Brain microvascular endothelial cell (primary cell): ENCODE measurements around the gene GPR78.
A peak's percentile ranks its signal among the peaks of the same experiment; 100 is the strongest.

Source experiments
- DNase-seq: peaks from one replicate; pipeline ENCODE4 v3.0.0-alpha.2; 2020
- H3K27ac ChIP-seq: fragments of 250-450 bp; sonication (Bioruptor Pico); 2 replicates; pipeline ENCODE4 v1.5.1; 2020; ENCODE audit warnings: mild to moderate bottlenecking, moderate library complexity
- H3K27me3 ChIP-seq: fragments of 250-450 bp; sonication (Bioruptor Pico); replicated peaks from 2 replicates; pipeline ENCODE4 v1.5.1; 2020; ENCODE audit warnings: mild to moderate bottlenecking
- H3K36me3 ChIP-seq: fragments of 250-450 bp; sonication (Bioruptor Pico); replicated peaks from 2 replicates; pipeline ENCODE4 v1.5.1; 2020; ENCODE audit warnings: mild to moderate bottlenecking
- H3K4me3 ChIP-seq: 2 replicates; pipeline ENCODE4 v1.5.1; 2011; ENCODE audit warnings: low read depth, mild to moderate bottlenecking, control low read depth, low read length, moderate library complexity
- in situ Hi-C: cut with HindIII; loops from 2 replicates; pipeline ENCODE4 v1.10.0; 2017; ENCODE audit warnings: low sequenced_read_pairs, low pct_ligation_motif_present
- TF ChIP-seq, protein P1 (sequence below): IDR thresholded peaks from 2 replicates; pipeline ENCODE4 v1.5.1; 2011; ENCODE audit warnings: low read depth, mild to moderate bottlenecking, moderate library complexity, low read length, control low read depth, inconsistent platforms; ENCODE audit errors: missing control alignments

The GPR78 gene

DNA sequence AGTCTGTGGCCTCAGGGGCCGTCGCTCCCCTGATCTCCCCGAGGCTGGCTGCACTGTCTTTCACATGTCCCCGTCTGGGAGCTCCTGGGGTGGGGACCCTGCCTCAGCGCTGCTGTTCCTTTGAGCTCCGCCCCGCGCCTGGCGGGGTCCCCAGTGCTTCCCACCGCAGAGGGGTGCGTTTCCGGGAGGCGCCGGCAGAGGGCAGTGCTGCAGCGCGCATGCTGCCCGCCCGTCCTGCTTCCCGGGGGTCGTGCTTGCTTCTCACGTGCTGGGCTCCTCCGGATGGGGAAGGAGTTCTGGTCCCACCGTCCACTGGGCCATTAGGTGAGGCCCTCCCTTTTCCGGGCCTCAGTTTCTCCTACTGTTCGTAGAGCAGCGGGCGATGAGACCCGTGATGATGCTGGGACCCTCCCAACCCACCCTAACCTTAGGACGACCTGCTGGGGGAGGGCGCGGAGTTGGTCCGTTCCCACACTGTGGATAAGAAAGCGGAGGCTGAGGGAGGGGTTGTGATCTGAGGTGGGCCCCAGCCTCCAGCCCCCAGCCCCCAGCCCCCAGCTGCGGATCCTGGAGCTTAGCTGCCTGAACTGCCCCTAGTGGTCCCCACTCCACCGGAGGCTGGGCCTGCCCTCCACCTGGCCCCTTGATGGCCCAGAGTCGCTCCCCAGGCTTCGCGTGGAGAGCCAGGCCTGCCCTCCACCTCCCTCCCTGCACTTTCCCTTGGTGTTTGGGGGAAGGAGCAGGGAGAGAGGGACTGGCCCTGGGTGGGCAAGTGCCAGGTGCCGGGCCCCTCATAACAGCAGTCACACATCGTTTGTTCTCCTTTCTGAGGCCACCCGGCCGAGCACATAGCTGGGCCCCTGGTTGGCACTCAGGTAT lies 27.6 kb downstream of the GPR78 start:
- TF ChIP-seq, protein P1, sequence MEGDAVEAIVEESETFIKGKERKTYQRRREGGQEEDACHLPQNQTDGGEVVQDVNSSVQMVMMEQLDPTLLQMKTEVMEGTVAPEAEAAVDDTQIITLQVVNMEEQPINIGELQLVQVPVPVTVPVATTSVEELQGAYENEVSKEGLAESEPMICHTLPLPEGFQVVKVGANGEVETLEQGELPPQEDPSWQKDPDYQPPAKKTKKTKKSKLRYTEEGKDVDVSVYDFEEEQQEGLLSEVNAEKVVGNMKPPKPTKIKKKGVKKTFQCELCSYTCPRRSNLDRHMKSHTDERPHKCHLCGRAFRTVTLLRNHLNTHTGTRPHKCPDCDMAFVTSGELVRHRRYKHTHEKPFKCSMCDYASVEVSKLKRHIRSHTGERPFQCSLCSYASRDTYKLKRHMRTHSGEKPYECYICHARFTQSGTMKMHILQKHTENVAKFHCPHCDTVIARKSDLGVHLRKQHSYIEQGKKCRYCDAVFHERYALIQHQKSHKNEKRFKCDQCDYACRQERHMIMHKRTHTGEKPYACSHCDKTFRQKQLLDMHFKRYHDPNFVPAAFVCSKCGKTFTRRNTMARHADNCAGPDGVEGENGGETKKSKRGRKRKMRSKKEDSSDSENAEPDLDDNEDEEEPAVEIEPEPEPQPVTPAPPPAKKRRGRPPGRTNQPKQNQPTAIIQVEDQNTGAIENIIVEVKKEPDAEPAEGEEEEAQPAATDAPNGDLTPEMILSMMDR, result peak; percentile 88
- DNase-seq, result no peak
- no peaks in the 10 kb centered on the region for H3K36me3 ChIP-seq
- no peak overlapping the region for H3K27ac ChIP-seq
- in situ Hi-C loops, result no loop called here
- no peaks in the 10 kb centered on the region for H3K27me3 ChIP-seq
- H3K4me3 ChIP-seq, result no peak overlapping the region

DNA sequence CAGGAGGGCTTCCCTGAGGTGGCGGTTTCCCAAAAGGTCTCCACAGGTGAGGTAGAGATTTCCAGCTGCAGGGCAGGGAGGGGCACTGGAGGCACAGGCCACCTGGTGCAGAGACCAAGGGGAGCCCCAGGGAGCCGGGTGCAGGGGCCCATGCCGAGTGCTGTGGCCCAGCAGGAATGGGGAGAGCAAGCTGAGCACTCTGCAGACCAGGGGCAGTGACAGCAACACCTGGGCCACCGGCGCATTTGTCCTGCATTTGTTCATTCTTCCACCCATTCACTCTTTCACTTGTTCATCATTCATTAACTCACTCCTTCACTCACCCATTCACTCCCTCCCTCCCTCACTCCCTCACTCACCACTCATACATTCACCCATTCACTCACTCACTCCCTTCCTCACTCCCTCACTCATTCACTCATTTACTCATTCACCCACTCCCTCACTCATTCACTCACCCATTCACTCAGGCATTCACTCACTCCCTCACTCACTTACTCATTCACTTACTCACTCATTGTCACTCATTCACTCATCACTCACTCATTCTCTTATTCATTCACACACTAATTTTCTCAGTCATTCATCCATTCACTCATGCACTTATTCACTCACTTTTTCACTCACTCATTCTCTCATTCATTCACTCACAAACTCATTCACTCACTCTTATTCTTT lies 28.7 kb downstream of the GPR78 start:
- no peak overlapping the region for H3K27ac ChIP-seq
- in situ Hi-C loops, result no loop called here
- TF ChIP-seq, protein P1, result no peak
- DNase-seq, result no peak
- H3K4me3 ChIP-seq, result no peak overlapping the region
- H3K36me3 ChIP-seq, result no peaks in the 10 kb centered on the region
- no peaks in the 10 kb centered on the region for H3K27me3 ChIP-seq

- no peak for DNase-seq
- Histone ChIP-seq H3K36me3 (no peaks in the 10 kb centered on the region), H3K27me3 (no peaks in the 10 kb centered on the region), H3K4me3 (no peak overlapping the region), H3K27ac (no peak overlapping the region)
- in situ Hi-C loops, result no loop called here
- TF ChIP-seq, protein P1, result no peak
Measured at GRCh38 chr4:8609406-8609805, 29.2 kb downstream of the GPR78 start.

- TF ChIP-seq, protein P1, result no peak
- no peaks in the 10 kb centered on the region for H3K27me3 ChIP-seq
- in situ Hi-C loops, result no loop called here
- no peak for DNase-seq
- no peak overlapping the region for H3K4me3 ChIP-seq
- H3K36me3 ChIP-seq, result no peaks in the 10 kb centered on the region
- H3K27ac ChIP-seq, result no peak overlapping the region
Measured at GRCh38 chr4:8609824-8610350, 29.7 kb downstream of the GPR78 start.

DNA sequence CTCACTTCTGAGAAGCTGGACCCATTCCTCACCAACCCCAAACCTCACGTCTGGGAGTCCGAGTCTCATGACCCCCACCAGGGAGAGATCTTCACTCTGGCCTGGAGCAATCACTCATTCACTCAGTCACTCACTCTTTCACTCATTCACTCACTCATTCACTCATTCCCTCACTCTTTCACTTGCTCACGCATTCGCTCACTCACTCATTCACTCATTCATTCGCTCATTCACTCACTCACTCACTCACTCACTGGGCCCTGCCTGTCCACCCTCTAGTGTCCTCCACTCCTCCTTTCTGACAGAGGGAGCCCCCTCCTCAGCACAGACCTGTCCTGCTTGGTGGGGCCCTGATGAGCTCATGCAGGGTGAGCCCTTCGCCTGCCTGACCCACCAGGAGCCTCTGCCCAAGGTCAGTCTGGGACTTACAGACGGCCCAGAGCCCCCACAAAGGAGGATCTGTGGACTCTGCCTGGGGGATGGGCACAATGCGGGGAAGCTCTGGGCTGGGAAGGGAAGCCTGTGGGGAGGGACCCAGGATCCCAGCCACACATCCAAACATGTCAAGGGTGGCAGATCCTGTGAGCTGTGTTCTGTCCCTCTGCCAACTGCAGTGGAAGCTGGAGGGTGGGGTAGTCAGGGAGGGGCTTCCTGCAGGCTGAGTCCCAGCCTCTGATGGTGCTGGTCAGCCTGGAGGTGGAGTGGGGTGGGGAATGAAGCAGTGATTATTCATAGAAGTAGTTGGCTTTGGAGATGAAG lies 30.8 kb downstream of the GPR78 start:
- TF ChIP-seq, protein P1, result no peak
- no peaks in the 10 kb centered on the region for H3K27me3 ChIP-seq
- no peak overlapping the region for H3K4me3 ChIP-seq
- no peaks in the 10 kb centered on the region for H3K36me3 ChIP-seq
- DNase-seq, result no peak
- in situ Hi-C loops, result no loop called here
- H3K27ac ChIP-seq, result no peak overlapping the region
